CD14-positive monocyte (primary cell): ENCODE results near the gene TNFRSF6B. TPM values are rescaled to one million over a fixed set of nuclear protein-coding genes. Genes with fewer than 3 reads are reported as not detected.

Experiments used
- DNase-seq, 3 donors: peaks; one replicate each; pipeline ENCODE4 v3.0.0-alpha.2; 2011 to 2022
- H2AFZ ChIP-seq: 2 replicates; pipeline ENCODE4 v1.6.0; 2012; ENCODE audit warnings: mild to moderate bottlenecking, low read depth, low read length, inconsistent platforms; ENCODE audit not compliant: insufficient read depth, poor library complexity, severe bottlenecking
- H3K27ac ChIP-seq, 2 donors: 1 replicate in 1 of 2; 2 replicates in 1 of 2; pipeline ENCODE4 v1.5.1; 2012 to 2013; ENCODE audit warnings: low read length in 2 of 2, control low read depth in 1 of 2, inconsistent platforms in 1 of 2, low read depth in 1 of 2, mild to moderate bottlenecking in 1 of 2
- H3K27me3 ChIP-seq, 2 donors: one replicate each; pipeline versions ENCODE4 v1.6.0 to v1.6.1; 2011 to 2013; ENCODE audit warnings: low read length in 2 of 2; ENCODE audit not compliant: control insufficient read depth in 2 of 2, insufficient read depth in 2 of 2
- H3K36me3 ChIP-seq, 2 donors: replicated peaks in 1 of 2; 1 replicate in 1 of 2; 2 replicates in 1 of 2; pipeline versions ENCODE4 v1.5.1 to v1.6.1; 2012 to 2013; ENCODE audit warnings: low read length in 2 of 2, control low read depth in 1 of 2, inconsistent platforms in 1 of 2, mild to moderate bottlenecking in 1 of 2; ENCODE audit not compliant: insufficient read depth in 2 of 2, control insufficient read depth in 1 of 2
- H3K4me1 ChIP-seq, 2 donors: 1 replicate in 1 of 2; 2 replicates in 1 of 2; pipeline versions ENCODE4 v1.5.1 to v1.6.1; 2012 to 2013; ENCODE audit warnings: low read length in 2 of 2, control low read depth in 1 of 2, inconsistent platforms in 1 of 2, mild to moderate bottlenecking in 1 of 2, moderate library complexity in 1 of 2; ENCODE audit not compliant: insufficient read depth in 2 of 2, control insufficient read depth in 1 of 2
- H3K4me2 ChIP-seq: replicated peaks from 2 replicates; pipeline ENCODE3; 2012; ENCODE audit warnings: low read length, moderate library complexity, mild to moderate bottlenecking; ENCODE audit not compliant: poor library complexity, severe bottlenecking; ENCODE audit errors: extremely low read depth
- H3K4me3 ChIP-seq, 3 experiments: fragments of 200-600 bp in 1 of 3; sonication (generic) in 1 of 3; replicated peaks in 1 of 3; 1 replicate in 2 of 3; 2 replicates in 1 of 3; pipeline ENCODE4 v1.5.1; 2011 to 2013; ENCODE audit warnings: low read length in 3 of 3, mild to moderate bottlenecking in 3 of 3, control low read depth in 2 of 3, low read depth in 2 of 3, inconsistent platforms in 1 of 3, moderate library complexity in 1 of 3
- H3K79me2 ChIP-seq: 2 replicates; pipeline ENCODE4 v1.6.0; 2012; ENCODE audit warnings: mild to moderate bottlenecking, control low read depth, inconsistent platforms, low read length, moderate library complexity; ENCODE audit not compliant: insufficient read depth
- H3K9ac ChIP-seq: 2 replicates; pipeline ENCODE4 v1.6.0; 2017; ENCODE audit warnings: low read length, mild to moderate bottlenecking; ENCODE audit not compliant: insufficient read depth, poor library complexity, severe bottlenecking
- H3K9me3 ChIP-seq, 2 donors: replicated peaks in 1 of 2; 1 replicate in 1 of 2; 2 replicates in 1 of 2; pipeline versions ENCODE4 v1.5.1 to v1.6.1; 2012 to 2013; ENCODE audit warnings: low read length in 2 of 2, control low read depth in 1 of 2; ENCODE audit not compliant: control insufficient read depth in 1 of 2, insufficient read depth in 1 of 2
- H4K20me1 ChIP-seq: 2 replicates; pipeline ENCODE4 v1.6.0; 2012; ENCODE audit warnings: mild to moderate bottlenecking, low read length, control low read depth, moderate library complexity; ENCODE audit not compliant: insufficient read depth
- H3K27ac Mint-ChIP-seq, 7 donors: one replicate each; pipeline ENCODE4 v1.8.0; 2020; ENCODE audit warnings: mild to moderate bottlenecking in 7 of 7, mixed read lengths in 7 of 7, moderate library complexity in 6 of 7, inconsistent platforms in 2 of 7
- H3K27me3 Mint-ChIP-seq, 3 donors: one replicate each; pipeline ENCODE4 v1.8.0; 2021 to 2022; ENCODE audit warnings: low read depth in 3 of 3, mild to moderate bottlenecking in 3 of 3, mixed read lengths in 3 of 3, moderate library complexity in 3 of 3, inconsistent platforms in 1 of 3
- H3K36me3 Mint-ChIP-seq, 2 donors: one replicate each; pipeline ENCODE4 v1.8.0; 2020; ENCODE audit warnings: mixed read lengths in 2 of 2, inconsistent platforms in 1 of 2, mild to moderate bottlenecking in 1 of 2
- H3K4me1 Mint-ChIP-seq: one replicate; pipeline ENCODE4 v1.8.0; 2020; ENCODE audit warnings: mild to moderate bottlenecking, mixed read lengths
- H3K4me3 Mint-ChIP-seq, 2 donors: one replicate each; pipeline ENCODE4 v1.8.0; 2020; ENCODE audit warnings: mild to moderate bottlenecking in 2 of 2, mixed read lengths in 2 of 2, moderate library complexity in 1 of 2
- H3K9me3 Mint-ChIP-seq, 7 donors: one replicate each; pipeline ENCODE4 v1.8.0; 2020 to 2022; ENCODE audit warnings: mixed read lengths in 7 of 7, mild to moderate bottlenecking in 6 of 7, moderate library complexity in 6 of 7, inconsistent platforms in 2 of 7
- CTCF ChIP-seq: fragments of 200-600 bp; IDR thresholded peaks from one replicate; pipeline ENCODE4 v1.8.0; 2022; ENCODE audit warnings: antibody characterized with exemption, mild to moderate bottlenecking
- WGBS: methylation state at CpG from one replicate; pipeline ENCODE4 v1.1.5; 2013; ENCODE audit warnings: missing lambda C conversion rate; ENCODE audit not compliant: insufficient coverage; 5-methylcytosine and 5-hydroxymethylcytosine counted together
- intact Hi-C, 2 donors: fragments of 100-400 bp; cut with micrococcal nuclease; formaldehyde crosslinking; loops; one replicate each; pipeline versions ENCODE4 v1.15.0 to v1.15.1; 2023
- polyA plus RNA-seq, 3 donors: library from polyadenylated mRNA; depleted of rRNA in 1 of 3; unstranded in 2 of 3; stranded (reverse) in 1 of 3; fragments of 300-500 nt in 2 of 3; fragments of >200 nt in 1 of 3; fragmentation: Illumina TruSeq in 2 of 3; gene quantifications; 1 replicate in 2 of 3; 2 replicates in 1 of 3; pipeline ENCODE4 v1.2.3, GENCODE V29; 2012 to 2021

The TNFRSF6B gene
- polyA plus RNA-seq, 3 donors: 6.5 TPM; not detected in 2

- Mint-ChIP-seq H3K27me3 (peaks cover 19 to 39% (median 35%) of the 10 kb centered on the region in 3 donors), H3K4me1 (peaks cover 34% of the 10 kb centered on the region), H3K27ac (peak overlapping the region in 1 of 7 donors; percentile 50), H3K4me3 (peak overlapping the region; percentile 31 to 57), H3K9me3 (peaks cover 0 to 8% (median 3%) of the 10 kb centered on the region in 7 donors), H3K36me3 (peaks cover 3% of the 10 kb centered on the region in 2 donors)
- Histone ChIP-seq H3K79me2 (peaks cover 2% of the 10 kb centered on the region), H3K27ac (no peak overlapping the region), H3K9ac (no peak overlapping the region), H3K4me2 (peak overlapping the region; percentile 69), H3K36me3 (no peaks in the 10 kb centered on the region), H3K4me3 (peak overlapping the region in 1 of 3 experiments; percentile 55), H2AFZ (no peak overlapping the region), H3K4me1 (peaks cover 31 to 42% of the 10 kb centered on the region in 2 donors), H4K20me1 (no peaks in the 10 kb centered on the region), H3K27me3 (peaks cover 16 to 33% of the 10 kb centered on the region in 2 donors), H3K9me3 (peaks cover 0 to 7% of the 10 kb centered on the region in 2 donors)
- intact Hi-C loops: no loop called here
- 76% methylated on average over 7 of the region's 15 CpGs for WGBS
- TF ChIP-seq CTCF: no peak
- DNase-seq: no peak
These were observed 42.3 kb upstream of the TNFRSF6B start for GRCh38 chr20:63653974-63654668.

- H3K4me3 Mint-ChIP-seq: no peak overlapping the region
- H3K4me2 ChIP-seq: no peak overlapping the region
- no peaks in the 10 kb centered on the region for H4K20me1 ChIP-seq
- no peak overlapping the region for H3K4me3 ChIP-seq
- TF ChIP-seq CTCF: no peak
- peaks cover 16 to 33% of the 10 kb centered on the region in 2 donors for H3K27me3 ChIP-seq
- peaks cover 0 to 7% of the 10 kb centered on the region in 2 donors for H3K9me3 ChIP-seq
- peaks cover 36 to 47% of the 10 kb centered on the region in 2 donors for H3K4me1 ChIP-seq
- peaks cover 9% of the 10 kb centered on the region for H3K79me2 ChIP-seq
- H3K36me3 Mint-ChIP-seq: peaks cover 6 to 8% of the 10 kb centered on the region in 2 donors
- no peak overlapping the region for H3K9ac ChIP-seq
- 96% methylated on average over 4 of the region's 4 CpGs for WGBS
- H3K27me3 Mint-ChIP-seq: peaks cover 20 to 36% (median 28%) of the 10 kb centered on the region in 3 donors
- H2AFZ ChIP-seq: no peak overlapping the region
- H3K36me3 ChIP-seq: peaks cover 0 to 2% of the 10 kb centered on the region in 2 donors
- H3K4me1 Mint-ChIP-seq: peaks cover 40% of the 10 kb centered on the region
- DNase-seq: no peak
- no peak overlapping the region for H3K27ac Mint-ChIP-seq
- intact Hi-C loops: loop anchor here (5.0 kb wide), 2 partner anchors 52 to 87 kb away; partner anchors contain the start of genes ARFRP1 (in 1 of the 2) and ZGPAT (in 1 of the 2)
- H3K27ac ChIP-seq: no peak overlapping the region
- peaks cover 0 to 8% (median 3%) of the 10 kb centered on the region in 7 donors for H3K9me3 Mint-ChIP-seq
These were observed 41.2 kb upstream of the TNFRSF6B start for GRCh38 chr20:63655249-63655648.
